GM12878 (cell line): ENCODE measurements around the gene TMEM176A.

Experiments
- ATF2 ChIP-seq: IDR thresholded peaks from 2 replicates; pipeline ENCODE4 v1.6.1; 2012; ENCODE audit warnings: low read length, inconsistent platforms
- BCL11A ChIP-seq: IDR thresholded peaks from 2 replicates; pipeline ENCODE4 v1.6.1; 2011; ENCODE audit warnings: low read depth, low read length
- CHD1 ChIP-seq: IDR thresholded peaks from 2 replicates; pipeline ENCODE4 v1.6.1; 2012; ENCODE audit warnings: low read depth, low read length, improper control_type of control experiment
- CREB1 ChIP-seq: IDR thresholded peaks from 2 replicates; pipeline ENCODE4 v1.6.1; 2012; ENCODE audit warnings: low read depth, mild to moderate bottlenecking, inconsistent platforms
- CTCF ChIP-seq, 3 experiments: IDR thresholded peaks in 2 of 3; conservative IDR thresholded peaks in 1 of 3; 2 replicates each; pipeline ENCODE4 v1.5.1; 2011; ENCODE audit warnings: low read depth in 3 of 3, low read length in 3 of 3, mild to moderate bottlenecking in 3 of 3, control low read depth in 2 of 3, moderate library complexity in 2 of 3, inconsistent platforms in 1 of 3, mixed read lengths in 1 of 3; ENCODE audit not compliant: control insufficient read depth in 2 of 3, insufficient read depth in 1 of 3; ENCODE audit errors: extremely low read depth in 1 of 3
- EZH2 ChIP-seq: IDR thresholded peaks from 2 replicates; pipeline ENCODE4 v1.6.1; 2012; ENCODE audit warnings: low read depth, mild to moderate bottlenecking, control low read depth, inconsistent platforms, low read length, borderline replicate concordance; ENCODE audit not compliant: control insufficient read depth
- MXI1 ChIP-seq: fragments of 150-350 bp; IDR thresholded peaks from 2 replicates; pipeline ENCODE4 v1.6.1; 2011; ENCODE audit warnings: low read depth, mild to moderate bottlenecking, inconsistent platforms, low read length, improper control_type of control experiment
- PBX3 ChIP-seq: IDR thresholded peaks from 2 replicates; pipeline ENCODE4 v1.6.1; 2011; ENCODE audit warnings: mild to moderate bottlenecking, low read depth, low read length, moderate library complexity; ENCODE audit not compliant: insufficient replicate concordance
- POLR2A ChIP-seq: IDR thresholded peaks from 2 replicates; pipeline ENCODE4 v1.6.1; 2011; ENCODE audit warnings: low read depth, mild to moderate bottlenecking, low read length
- POLR2AphosphoS5 ChIP-seq: IDR thresholded peaks from 2 replicates; pipeline ENCODE4 v1.6.1; 2011; ENCODE audit warnings: mild to moderate bottlenecking, low read length, inconsistent platforms
- SP1 ChIP-seq: IDR thresholded peaks from one replicate; pipeline ENCODE4 v1.6.1; 2011; ENCODE audit warnings: low read depth, low read length
- USF2 ChIP-seq: IDR thresholded peaks from 2 replicates; pipeline ENCODE4 v1.6.1; 2011; ENCODE audit warnings: low read depth, low read length, improper control_type of control experiment, borderline replicate concordance
- WRNIP1 ChIP-seq: IDR thresholded peaks from 2 replicates; pipeline ENCODE4 v1.6.1; 2011; ENCODE audit warnings: low read depth, low read length, improper control_type of control experiment, borderline replicate concordance

- TF ChIP-seq CTCF (IDR thresholded peaks at IDR 0.05 in 2 of 3, conservative IDR thresholded peaks at IDR 0.05 in 1 of 3; ENCODE audit: control insufficient read depth in 2 of 3, extremely low read depth in 1 of 3, insufficient read depth in 1 of 3, low read depth in 3 of 3, low read length in 3 of 3) (no peak), USF2 (no peak), CREB1 (no peak), WRNIP1 (no peak), POLR2AphosphoS5 (no peak), SP1 (no peak), PBX3 (no peak), POLR2A (no peak), MXI1 (no peak), BCL11A (no peak), ATF2 (no peak), EZH2 (no peak), CHD1 (no peak)
These were observed 4.2 kb downstream of the TMEM176A start for GRCh38 chr7:150804802-150805201.
